ENCODE measurements around the gene UBE3D.
"Not testable (repeated sequence)": the region's sequence is repeated elsewhere in the genome, so short reads cannot be mapped to it uniquely, and the experiment has no call there.

Gene UBE3D

GRCh38 chr6:82930915-82931314, 134.7 kb downstream of the UBE3D start:
- not testable (repeated sequence) for H3K4me3 ChIP-seq, H3K27ac ChIP-seq

- Histone ChIP-seq H3K27ac (no peak overlapping the region), H3K4me3 (no peak overlapping the region)
Observed at GRCh38 chr6:82924799-82925535, 140.7 kb downstream of the UBE3D start.

- Histone ChIP-seq H3K4me3 (no peak overlapping the region), H3K27ac (no peak overlapping the region)
Observed at GRCh38 chr6:82921258-82921657, 144.4 kb downstream of the UBE3D start.

- H3K27ac ChIP-seq, result no peak overlapping the region
- H3K4me3 ChIP-seq, result no peak overlapping the region
Observed at GRCh38 chr6:82917346-82918064, 148.1 kb downstream of the UBE3D start.

GRCh38 chr6:82915666-82916065, 150.0 kb downstream of the UBE3D start:
- Histone ChIP-seq H3K4me3 (no peak overlapping the region), H3K27ac (no peak overlapping the region)

DNA sequence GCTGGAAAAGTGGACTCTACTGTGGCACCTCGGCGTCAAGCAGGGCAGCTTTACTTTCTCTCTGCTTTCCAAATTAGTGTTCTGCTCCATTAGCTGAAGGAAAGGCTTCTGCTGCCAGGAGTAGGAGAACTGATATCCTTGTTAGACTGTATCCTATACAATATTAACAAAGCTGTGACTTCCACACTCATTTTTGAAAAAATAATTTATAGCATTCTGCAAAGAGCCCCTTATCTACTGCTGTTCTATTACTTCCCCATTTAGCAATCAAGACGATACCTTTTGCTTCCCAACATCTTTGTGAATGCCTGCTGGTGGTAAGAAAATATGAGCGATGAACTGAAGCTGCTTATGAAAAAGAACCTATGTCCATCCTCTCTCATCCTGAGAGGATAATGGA, 151.1 kb downstream of the UBE3D start:
- no peak overlapping the region for H3K4me3 ChIP-seq
- H3K27ac ChIP-seq, result no peak overlapping the region

DNA sequence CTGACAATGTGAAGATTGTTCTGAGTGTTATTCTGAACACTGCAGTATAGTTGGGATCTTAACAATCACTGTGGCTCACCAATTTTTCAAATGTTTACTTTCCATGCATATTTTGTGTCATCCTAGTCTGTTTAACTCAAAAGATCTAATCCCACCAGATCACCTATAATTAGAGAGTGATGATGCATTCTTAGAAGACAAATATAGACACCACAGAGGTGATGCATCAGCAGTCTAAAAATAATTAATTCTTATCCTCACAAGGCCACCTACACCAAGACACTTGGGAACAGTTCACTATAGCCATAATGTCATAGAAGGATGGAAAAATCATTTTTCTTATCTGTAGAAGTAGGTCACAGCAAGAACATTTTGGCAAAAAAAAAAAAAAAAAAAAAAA, 154.8 kb downstream of the UBE3D start:
- no peak overlapping the region for H3K4me3 ChIP-seq

DNA sequence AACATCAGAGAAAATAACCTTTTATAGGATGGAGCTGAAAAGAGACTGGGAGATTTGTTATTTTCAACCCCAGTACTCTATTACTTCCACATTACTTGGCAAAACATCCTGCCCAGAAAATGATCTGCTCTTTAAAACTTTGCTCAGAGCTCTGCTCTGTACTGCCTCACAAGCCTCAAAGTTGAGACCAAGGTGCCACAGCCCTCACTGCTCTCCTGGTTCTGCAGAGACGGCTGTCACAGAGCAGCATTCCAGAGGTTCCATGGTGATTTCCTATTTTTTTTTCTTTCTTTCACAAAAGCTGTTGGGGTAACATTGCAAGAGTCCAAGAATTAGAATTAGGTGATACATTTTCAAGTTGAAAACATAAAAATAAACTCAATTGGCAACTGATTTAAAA, 155.2 kb downstream of the UBE3D start:
- Histone ChIP-seq H3K27ac (no peak overlapping the region), H3K4me3 (no peak overlapping the region)

More for the DNA sequence above, 154.8 kb downstream of the UBE3D start:
- H3K27ac ChIP-seq, result no peak overlapping the region

DNA sequence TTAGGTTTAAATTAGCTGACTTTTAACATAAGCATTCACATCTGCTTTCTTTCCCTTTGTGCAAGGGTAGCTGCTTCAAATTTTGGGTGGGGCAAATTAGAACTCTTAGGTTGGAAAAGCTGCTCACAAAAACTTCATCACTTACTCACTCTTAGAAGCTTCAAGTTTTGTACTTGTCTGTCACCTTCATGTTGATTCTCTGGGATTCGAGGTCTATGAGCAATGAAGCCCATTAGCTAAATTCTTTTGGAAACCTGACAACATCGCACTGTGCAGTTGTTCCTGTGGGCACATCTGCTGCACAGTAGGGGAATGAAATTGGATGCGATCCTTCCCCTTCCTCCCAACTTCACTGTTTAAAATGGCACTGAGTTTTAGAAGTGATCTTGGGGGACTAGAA, 156.1 kb downstream of the UBE3D start:
- no peak overlapping the region for H3K4me3 ChIP-seq
- no peak overlapping the region for H3K27ac ChIP-seq

DNA sequence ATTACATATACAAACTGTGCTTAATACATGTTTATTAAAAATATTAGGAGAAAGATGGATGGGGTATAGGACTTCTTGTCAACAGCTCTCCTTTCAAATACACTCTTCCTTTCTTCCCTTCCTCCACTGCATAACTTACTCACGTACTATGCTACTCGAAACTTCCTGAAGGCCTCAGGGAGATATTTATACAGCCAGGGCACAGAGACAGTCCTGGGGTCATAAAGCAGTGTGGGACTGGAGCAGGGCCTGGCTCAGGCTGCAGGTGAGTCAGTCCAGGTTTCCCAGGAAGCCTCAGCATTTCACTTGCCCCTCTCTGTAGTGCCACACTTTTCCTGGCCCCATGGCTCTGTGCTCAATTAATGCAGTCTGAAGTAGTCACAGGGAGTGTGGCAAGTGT, 157.0 kb downstream of the UBE3D start:
- H3K27ac ChIP-seq, result no peak overlapping the region
- H3K4me3 ChIP-seq, result no peak overlapping the region

- H3K27ac ChIP-seq, result no peak overlapping the region
- H3K4me3 ChIP-seq, result no peak overlapping the region
Observed at GRCh38 chr6:82906951-82907350, 158.7 kb downstream of the UBE3D start.

DNA sequence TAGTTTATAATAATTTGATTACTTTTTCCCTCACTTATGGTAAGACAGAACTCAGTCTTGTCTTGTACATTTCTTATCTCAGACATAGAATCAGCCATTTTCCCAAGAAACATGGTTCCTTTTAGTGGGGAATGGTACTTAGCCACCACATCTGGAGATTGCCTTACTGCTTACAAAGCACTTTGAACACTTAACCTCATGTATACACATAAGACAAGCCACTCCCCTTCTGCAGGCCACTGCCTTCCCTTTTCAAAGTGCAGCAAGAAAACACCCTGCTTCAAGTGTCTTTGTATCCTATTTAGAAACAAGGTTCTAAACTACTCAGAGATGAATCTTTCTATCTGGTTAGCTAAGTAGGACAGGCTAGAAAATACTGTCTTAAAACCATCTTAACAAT, 159.2 kb downstream of the UBE3D start:
- Histone ChIP-seq H3K27ac (no peak overlapping the region), H3K4me3 (no peak overlapping the region)

DNA sequence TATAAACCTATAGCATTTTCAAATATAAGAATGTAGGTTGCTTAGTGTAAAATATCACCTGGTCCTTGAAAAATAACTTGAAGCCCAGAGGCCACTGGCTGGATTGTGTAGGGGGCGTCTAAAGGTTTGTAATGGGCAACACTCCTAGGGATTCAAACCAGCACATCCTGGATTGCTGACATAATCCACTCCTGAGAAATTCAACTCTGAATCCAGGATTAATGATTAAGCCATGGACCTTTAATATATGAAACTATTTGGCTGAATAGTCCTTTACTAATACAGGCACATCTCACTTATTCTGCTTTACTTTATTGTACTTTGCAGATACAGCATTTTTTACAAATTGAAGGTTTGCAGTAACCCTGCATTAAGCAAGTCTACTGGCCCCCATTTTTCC, 160.8 kb downstream of the UBE3D start:
- no peak overlapping the region for H3K4me3 ChIP-seq
- H3K27ac ChIP-seq, result no peak overlapping the region

DNA sequence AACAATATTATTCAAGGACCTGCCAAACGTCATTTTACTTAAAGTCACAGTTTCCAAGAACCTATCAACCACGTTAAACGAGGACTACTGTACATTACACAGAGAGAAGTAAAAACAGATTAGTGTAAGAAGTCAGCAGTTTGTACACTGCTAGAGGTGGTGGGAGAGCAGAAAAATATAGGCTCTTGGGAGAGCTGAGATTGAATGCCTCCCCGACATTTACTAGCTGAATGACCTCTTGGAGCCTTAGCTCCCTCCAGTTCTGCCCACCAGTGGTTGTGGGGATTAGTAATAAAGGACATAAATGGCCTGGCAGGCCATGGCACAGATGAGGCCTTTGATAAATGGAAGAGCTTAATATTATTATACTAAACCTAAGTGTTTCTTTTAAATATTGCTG, 161.4 kb downstream of the UBE3D start:
- Histone ChIP-seq H3K27ac (no peak overlapping the region), H3K4me3 (no peak overlapping the region)

DNA sequence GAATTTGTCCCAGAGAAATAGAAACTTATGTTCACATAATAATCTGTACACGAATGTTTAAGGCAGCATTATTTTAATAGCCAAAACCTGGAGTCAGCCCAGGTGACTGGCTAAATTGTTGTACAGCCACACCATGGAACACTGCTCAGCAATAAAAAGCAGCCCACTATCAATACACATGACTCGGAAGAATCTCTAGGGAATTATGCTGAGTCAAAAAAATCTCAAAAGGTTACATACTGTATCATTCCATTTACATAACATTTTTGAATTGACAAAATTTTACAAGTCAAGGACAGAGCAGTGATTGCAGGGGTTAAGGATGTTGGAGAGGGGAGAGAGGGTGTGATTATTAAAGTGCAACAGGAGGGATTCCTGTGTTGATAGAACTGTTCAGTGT, 163.4 kb downstream of the UBE3D start:
- H3K27ac ChIP-seq, result no peak overlapping the region
- no peak overlapping the region for H3K4me3 ChIP-seq

DNA sequence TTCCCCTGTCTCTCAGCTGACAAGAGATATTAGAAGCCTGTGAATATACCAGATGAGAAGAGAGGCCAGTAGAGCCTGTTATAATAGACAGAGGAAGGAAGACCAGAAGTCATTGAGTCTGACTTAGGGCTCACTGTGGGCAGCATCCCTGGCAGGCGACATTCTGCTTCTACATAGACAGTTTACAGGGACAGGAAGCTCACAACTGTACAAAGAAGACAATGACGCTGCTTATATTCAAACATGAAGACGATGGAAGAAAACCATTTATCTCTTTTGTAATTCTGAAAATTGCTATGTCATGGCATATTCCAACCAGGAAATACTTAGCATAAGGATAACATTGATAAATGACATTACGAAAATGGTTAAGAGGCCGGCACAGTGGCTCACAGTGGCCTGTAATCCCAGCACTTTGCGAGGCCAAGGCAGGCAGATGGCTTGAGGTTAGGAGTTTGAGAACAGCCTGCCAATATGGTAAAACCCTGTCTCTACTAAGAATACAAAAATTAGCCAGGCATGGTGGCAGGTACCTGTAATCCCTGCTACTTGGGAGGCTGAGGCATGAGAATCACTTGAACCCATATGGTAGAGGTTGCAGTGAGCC, 170.9 kb downstream of the UBE3D start:
- Histone ChIP-seq H3K4me3 (no peak overlapping the region), H3K27ac (no peak overlapping the region)

DNA sequence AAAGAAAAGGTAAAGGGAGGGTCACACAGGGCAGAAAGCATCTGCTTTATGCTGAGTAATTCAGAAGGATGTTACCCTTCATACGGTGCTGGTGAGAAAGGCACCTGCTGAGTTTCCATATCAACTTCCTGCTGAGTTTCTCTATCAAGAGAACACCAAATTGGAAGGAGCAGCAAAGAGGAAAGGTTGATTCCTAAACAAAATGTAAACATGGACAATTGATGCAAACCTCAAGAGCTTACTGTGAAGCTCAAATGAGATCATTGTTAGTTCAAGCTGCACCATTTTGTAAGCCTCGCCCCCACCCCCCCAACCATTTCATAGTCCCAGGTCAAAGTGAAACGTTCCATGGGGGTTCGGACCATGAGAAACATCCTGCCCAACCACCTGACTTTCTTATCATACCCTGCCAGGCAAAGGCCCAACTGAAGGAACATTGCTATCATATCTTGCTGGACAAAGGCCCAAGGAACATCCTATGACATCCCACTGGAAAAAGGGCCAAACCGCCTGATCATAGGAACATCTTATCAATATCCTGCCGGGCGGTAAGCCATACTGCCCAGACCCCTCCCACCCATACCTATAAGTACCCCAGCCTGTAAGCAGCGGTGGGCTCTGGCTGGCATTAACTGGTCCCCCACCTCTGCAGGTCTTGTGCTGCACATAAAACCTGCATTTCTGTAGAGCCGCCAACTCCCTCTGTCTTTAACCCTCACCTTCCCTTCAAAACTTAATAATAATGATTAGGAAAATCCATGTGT, 171.6 kb downstream of the UBE3D start:
- H3K27ac ChIP-seq, result no peak overlapping the region
- H3K4me3 ChIP-seq, result no peak overlapping the region

GRCh38 chr6:82891503-82891902, 174.1 kb downstream of the UBE3D start:
- H3K27ac ChIP-seq, H3K4me3 ChIP-seq: not testable (repeated sequence)

DNA sequence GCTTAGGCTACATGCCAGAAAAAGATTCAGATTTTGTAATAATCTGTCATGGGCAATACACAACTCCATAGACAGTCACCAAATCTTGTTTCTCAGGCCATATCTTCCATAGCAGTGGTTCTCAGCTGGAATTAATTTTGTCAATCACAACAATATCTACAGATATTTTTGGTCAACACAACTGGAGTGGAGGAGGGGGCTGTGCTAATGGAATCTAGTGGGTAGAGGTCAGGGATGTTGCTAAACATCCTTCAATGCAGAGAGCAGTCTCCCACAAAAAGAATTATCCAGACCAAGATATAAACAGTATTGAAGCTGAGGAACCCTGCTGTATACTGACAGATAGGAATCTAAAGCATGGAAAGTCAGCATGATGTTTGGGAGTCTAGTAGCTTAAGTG, 174.6 kb downstream of the UBE3D start:
- no peak overlapping the region for H3K4me3 ChIP-seq
- H3K27ac ChIP-seq, result no peak overlapping the region

- Histone ChIP-seq H3K27ac (no peak overlapping the region), H3K4me3 (no peak overlapping the region)
Observed at GRCh38 chr6:82890240-82890639, 175.4 kb downstream of the UBE3D start.

DNA sequence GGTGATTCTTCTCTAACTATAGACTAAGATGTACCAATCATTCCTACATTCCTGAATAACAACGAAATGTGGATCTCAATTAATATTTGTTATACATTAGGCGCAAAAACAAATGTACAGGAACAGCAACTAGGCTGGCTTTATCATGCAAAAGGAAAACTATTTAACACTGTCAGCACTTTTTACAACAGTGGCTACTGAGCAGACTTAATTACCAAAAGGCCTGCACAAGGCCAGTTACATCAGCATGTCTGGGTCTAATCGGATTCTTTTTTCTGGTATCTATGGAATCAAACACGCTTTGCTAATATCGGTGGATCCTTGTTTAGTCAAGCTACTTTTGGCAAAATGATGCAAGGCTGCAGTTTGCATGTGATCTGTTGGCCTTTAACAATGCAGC, 176.5 kb downstream of the UBE3D start:
- Histone ChIP-seq H3K4me3 (no peak overlapping the region), H3K27ac (no peak overlapping the region)

All from skin epidermis (tissue), 12 donors.